Stimulated activated CD4-positive, alpha-beta T cell treated with anti-CD3 and anti-CD28 coated beads, Interleukin-2, amount 100 ng/mL, for 48 hours (primary cell): ENCODE measurements around the gene ITPRIPL1.
A peak's percentile ranks its signal among the peaks of the same experiment; 100 is the strongest.
"Not testable (repeated sequence)": the region's sequence is repeated elsewhere in the genome, so short reads cannot be mapped to it uniquely, and the experiment has no call there.

Experiments used
- DNase-seq, 2 donors: peaks; one replicate each; pipeline ENCODE4 v3.0.0-alpha.2; 2020

The ITPRIPL1 gene

GRCh38 chr2:96325041-96325883 lies at the start of gene ITPRIPL1:
TSS of gene ITPRIPL1 (plus strand) at chr2:96325317. CDS start at chr2:96325840, 523 bp downstream.
- DNase-seq, result peak; percentile 27 to 37

GRCh38 chr2:96276787-96277499 lies 48.2 kb upstream of the ITPRIPL1 start:
- no peak for DNase-seq

- DNase-seq, result no peak
Observed at GRCh38 chr2:96287273-96287856, 37.8 kb upstream of the ITPRIPL1 start.

- DNase-seq, result no peak
Observed at GRCh38 chr2:96291751-96292150, 33.4 kb upstream of the ITPRIPL1 start.

GRCh38 chr2:96294271-96294670 lies 30.8 kb upstream of the ITPRIPL1 start:
- DNase-seq, result not testable (repeated sequence)

- DNase-seq, result no peak
Observed at GRCh38 chr2:96296925-96297324, 28.2 kb upstream of the ITPRIPL1 start.

GRCh38 chr2:96301865-96302264 lies 23.3 kb upstream of the ITPRIPL1 start:
- no peak for DNase-seq

- DNase-seq, result no peak
Observed at GRCh38 chr2:96304606-96305005, 20.5 kb upstream of the ITPRIPL1 start.

- DNase-seq, result peak; percentile 90 to 91
Observed at GRCh38 chr2:96305091-96305978, 19.8 kb upstream of the ITPRIPL1 start, which contains the start of gene SNRNP200. TSS of gene SNRNP200 (minus strand) at chr2:96305546. CDS start at chr2:96305437, 109 bp downstream.

GRCh38 chr2:96305979-96306308 lies 19.2 kb upstream of the ITPRIPL1 start:
- no peak for DNase-seq

- DNase-seq, result no peak
Observed at GRCh38 chr2:96306370-96306769, 18.7 kb upstream of the ITPRIPL1 start.

GRCh38 chr2:96308248-96308647 lies 16.9 kb upstream of the ITPRIPL1 start:
- DNase-seq, result no peak

- no peak for DNase-seq
Observed at GRCh38 chr2:96315005-96315399, 10.1 kb upstream of the ITPRIPL1 start.

- no peak for DNase-seq
Observed at GRCh38 chr2:96315400-96316071, 9.6 kb upstream of the ITPRIPL1 start.

GRCh38 chr2:96316999-96317398 lies 8.1 kb upstream of the ITPRIPL1 start:
- DNase-seq, result no peak

GRCh38 chr2:96317584-96317997 lies 7.5 kb upstream of the ITPRIPL1 start:
- DNase-seq, result no peak

- DNase-seq, result no peak
Observed at GRCh38 chr2:96318723-96319122, 6.4 kb upstream of the ITPRIPL1 start.

GRCh38 chr2:96319396-96319795 lies 5.7 kb upstream of the ITPRIPL1 start:
- no peak for DNase-seq

GRCh38 chr2:96320326-96320725 lies 4.8 kb upstream of the ITPRIPL1 start:
- no peak for DNase-seq

- peak; percentile 19 to 24 for DNase-seq
Observed at GRCh38 chr2:96320728-96321622, 4.1 kb upstream of the ITPRIPL1 start.

- DNase-seq, result no peak
Observed at GRCh38 chr2:96323849-96324248, 1.3 kb upstream of the ITPRIPL1 start.
